ENCODE measurements around the gene KIAA1210. TPM values are rescaled to one million over a fixed set of nuclear protein-coding genes. Genes with fewer than 3 reads are reported as not detected.

KIAA1210 gene
- total RNA-seq, 4 donors from 2014 or later: 0.08 to 0.11 TPM; not detected in 2

DNA sequence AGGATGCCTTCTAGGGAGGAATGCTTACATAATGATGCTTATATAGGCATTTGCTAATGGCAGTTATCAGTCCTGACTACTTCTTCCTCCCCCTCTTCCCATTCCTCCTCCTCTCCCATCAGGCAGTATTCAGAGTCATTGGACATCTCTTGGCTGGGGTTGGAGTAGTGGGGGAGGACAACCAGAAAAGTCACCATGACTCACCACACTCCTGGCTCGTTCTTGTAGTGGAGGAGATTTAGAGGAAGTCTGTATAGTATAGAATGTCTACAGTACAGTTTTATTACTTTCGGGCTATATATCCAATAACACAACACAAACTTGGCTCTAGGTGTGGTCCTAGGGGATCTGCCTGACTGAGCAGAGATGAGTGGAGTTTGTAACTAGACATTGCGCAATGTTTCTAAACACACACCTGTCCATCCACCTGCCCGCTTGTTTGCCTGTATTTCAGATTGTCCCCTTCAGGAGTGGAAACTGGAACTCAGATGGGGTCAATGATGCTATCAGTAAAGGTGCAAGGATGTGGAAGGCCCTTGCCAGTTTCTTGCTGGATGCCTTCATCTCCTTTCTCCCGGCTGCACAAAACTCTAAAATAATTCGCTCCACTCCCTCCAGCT lies 27.9 kb upstream of the KIAA1210 start:
- intact Hi-C loops (cut with DNase I; ENCODE audit: low total_unique reads): no loop called here
- TF ChIP-seq, protein P1, sequence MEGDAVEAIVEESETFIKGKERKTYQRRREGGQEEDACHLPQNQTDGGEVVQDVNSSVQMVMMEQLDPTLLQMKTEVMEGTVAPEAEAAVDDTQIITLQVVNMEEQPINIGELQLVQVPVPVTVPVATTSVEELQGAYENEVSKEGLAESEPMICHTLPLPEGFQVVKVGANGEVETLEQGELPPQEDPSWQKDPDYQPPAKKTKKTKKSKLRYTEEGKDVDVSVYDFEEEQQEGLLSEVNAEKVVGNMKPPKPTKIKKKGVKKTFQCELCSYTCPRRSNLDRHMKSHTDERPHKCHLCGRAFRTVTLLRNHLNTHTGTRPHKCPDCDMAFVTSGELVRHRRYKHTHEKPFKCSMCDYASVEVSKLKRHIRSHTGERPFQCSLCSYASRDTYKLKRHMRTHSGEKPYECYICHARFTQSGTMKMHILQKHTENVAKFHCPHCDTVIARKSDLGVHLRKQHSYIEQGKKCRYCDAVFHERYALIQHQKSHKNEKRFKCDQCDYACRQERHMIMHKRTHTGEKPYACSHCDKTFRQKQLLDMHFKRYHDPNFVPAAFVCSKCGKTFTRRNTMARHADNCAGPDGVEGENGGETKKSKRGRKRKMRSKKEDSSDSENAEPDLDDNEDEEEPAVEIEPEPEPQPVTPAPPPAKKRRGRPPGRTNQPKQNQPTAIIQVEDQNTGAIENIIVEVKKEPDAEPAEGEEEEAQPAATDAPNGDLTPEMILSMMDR (IDR thresholded peaks at IDR 0.05): no peak
- TF ChIP-seq POLR2A (IDR thresholded peaks at IDR 0.05): no peak
- H3K4me3 ChIP-seq (ENCODE audit: low read depth, poor library complexity, severe bottlenecking): no peak overlapping the region
- 59 to 65% methylated on average over 6 of the region's 6 CpGs for WGBS, 2 donors
- DNase-seq (ENCODE audit: low spot score in 2 of 2): no peak

DNA sequence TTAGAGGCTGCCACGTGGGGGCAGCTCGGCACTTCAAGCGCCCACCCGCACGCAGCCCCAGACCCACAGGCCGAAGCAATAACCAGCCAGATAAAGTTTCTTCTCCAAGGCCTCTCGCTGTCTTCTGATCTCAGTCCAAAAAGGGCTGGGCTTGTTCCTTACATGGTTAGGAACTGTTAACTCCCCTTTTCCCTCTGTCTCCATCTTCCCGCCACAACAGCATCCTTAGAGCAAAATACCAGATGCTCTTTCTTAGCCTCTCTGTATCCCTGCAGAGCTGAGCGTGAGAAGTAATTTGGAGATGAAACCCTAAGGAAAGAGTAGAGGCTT lies 23.4 kb upstream of the KIAA1210 start:
- no peak for TF ChIP-seq POLR2A (IDR thresholded peaks at IDR 0.05)
- TF ChIP-seq, protein P1 (IDR thresholded peaks at IDR 0.05): no peak
- intact Hi-C loops (cut with DNase I; ENCODE audit: low total_unique reads): no loop called here
- 50 to 69% methylated on average over 2 to 9 of the region's 9 CpGs for WGBS, 2 donors
- no peak for DNase-seq (ENCODE audit: low spot score in 2 of 2)
- H3K4me3 ChIP-seq (ENCODE audit: low read depth, poor library complexity, severe bottlenecking): no peak overlapping the region

DNA sequence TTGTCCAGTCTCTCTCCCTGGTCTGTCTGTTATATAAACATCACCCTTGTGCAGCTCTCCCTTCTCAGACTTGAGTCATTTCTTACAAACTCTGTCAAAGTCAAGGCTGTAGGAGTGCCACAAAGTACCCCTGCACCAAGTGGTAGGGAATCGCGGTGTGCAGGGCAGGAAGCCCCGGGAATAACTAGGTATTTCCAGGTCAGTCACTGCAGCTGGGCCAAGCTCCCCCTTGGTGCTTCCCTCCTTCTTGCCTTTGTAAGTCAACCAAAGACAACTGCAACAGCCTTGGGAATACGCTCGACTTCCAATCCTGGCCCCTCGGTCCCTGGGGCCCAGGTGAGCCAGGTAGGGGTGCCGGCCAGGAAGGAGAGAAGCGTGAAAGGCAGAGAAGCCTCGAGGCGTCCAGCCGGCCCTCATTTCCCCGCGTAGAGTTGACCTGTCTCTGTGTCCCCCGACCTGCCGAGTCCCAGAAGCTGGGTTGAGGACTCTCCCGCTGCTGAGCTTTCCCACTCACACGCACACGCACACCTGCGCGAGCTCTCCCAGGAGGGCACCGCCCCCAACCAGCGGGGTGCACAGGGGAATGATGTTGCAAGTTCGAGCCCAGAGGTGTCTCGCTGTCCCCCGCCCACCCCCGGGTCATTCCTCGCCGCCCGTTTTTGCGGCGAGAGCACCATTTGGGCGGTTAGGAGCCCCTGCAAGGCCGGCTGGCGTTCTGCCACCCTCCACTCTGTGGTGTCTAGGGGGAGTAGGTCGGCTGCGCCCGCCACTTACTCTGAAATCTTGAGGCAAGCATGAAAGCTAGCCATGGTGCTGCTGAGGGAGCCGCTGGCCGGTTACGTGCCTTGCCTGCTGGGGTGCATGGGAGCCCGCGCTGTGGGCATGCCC lies 22.8 kb upstream of the KIAA1210 start:
- no peak for TF ChIP-seq POLR2A (IDR thresholded peaks at IDR 0.05)
- TF ChIP-seq, protein P1 (IDR thresholded peaks at IDR 0.05): no peak
- DNase-seq (ENCODE audit: low spot score in 2 of 2): peak in 1 of 2 donors; percentile 65
- 63 to 68% methylated on average over 3 to 42 of the region's 42 CpGs for WGBS, 2 donors
- H3K4me3 ChIP-seq (ENCODE audit: low read depth, poor library complexity, severe bottlenecking): no peak overlapping the region
- intact Hi-C loops (cut with DNase I; ENCODE audit: low total_unique reads): no loop called here

DNA sequence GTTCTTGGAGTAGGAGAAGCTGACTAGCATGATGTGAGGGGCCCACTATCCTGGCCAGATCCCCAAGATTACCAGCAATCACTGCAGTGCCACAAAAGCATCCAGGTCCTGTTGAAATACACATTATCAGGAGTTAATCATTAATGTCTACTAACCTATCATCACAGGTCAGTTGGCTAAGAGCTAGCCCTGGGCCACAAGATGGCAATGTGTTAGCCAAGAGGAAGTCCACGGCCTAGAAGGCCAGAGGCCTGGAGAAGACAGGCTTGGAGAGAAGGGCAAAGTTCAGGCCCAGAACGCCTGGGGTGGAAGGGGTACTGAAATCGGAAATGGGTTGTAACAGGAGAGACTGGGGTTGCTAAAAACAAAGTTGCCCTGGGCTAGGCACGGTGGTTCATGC lies 19.9 kb upstream of the KIAA1210 start:
- intact Hi-C loops (cut with DNase I; ENCODE audit: low total_unique reads): no loop called here

DNA sequence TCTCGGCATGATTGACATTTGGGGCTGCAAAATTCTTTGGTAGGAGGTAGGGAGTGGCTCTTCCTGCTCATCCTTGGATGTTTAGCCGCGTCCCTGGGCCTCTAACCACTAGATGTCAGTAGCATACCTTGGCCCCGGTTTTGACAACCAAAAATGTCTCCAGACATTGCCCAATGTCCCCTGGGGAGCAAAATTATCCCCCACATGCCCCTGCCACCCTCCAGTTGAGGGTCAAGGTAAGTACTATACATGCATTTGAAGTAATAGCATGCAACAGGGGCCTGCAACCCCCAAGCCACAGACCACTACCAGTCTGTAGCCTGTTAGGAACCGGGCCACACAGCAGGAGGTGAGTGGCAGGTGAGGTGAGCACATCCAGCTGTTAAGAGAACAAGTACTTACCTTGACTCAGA lies 17.6 kb upstream of the KIAA1210 start:
- TF ChIP-seq, protein P1 (IDR thresholded peaks at IDR 0.05): no peak
- no peak for TF ChIP-seq POLR2A (IDR thresholded peaks at IDR 0.05)
- intact Hi-C loops (cut with DNase I; ENCODE audit: low total_unique reads): no loop called here

More for the DNA sequence above, 19.9 kb upstream of the KIAA1210 start:
- TF ChIP-seq, protein P1 (IDR thresholded peaks at IDR 0.05): no peak
- no peak for TF ChIP-seq POLR2A (IDR thresholded peaks at IDR 0.05)
- no peak overlapping the region for H3K4me3 ChIP-seq (ENCODE audit: low read depth, poor library complexity, severe bottlenecking)
- WGBS, 2 donors: 73 to 93% methylated on average over 4 of the region's 4 CpGs
- DNase-seq (ENCODE audit: low spot score in 2 of 2): peak in 1 of 2 donors; percentile 45

More for the DNA sequence above, 17.6 kb upstream of the KIAA1210 start:
- no peak overlapping the region for H3K4me3 ChIP-seq (ENCODE audit: low read depth, poor library complexity, severe bottlenecking)
- WGBS, 2 donors: 22 to 38% methylated on average over 5 of the region's 5 CpGs
- no peak for DNase-seq (ENCODE audit: low spot score in 2 of 2)
